Suprapubic skin (tissue), 4 donors: ENCODE data around the gene GANC. TPM values are rescaled to one million over a fixed set of nuclear protein-coding genes. Genes with fewer than 3 reads are reported as not detected.

Experiments
- DNase-seq, 2 donors: peaks; one replicate each; pipeline ENCODE4 v3.0.0-alpha.2; 2019; ENCODE audit warnings: low spot score in 2 of 2
- H3K27ac ChIP-seq: fragments of 200-600 bp; sonication (generic); one replicate; pipeline ENCODE4 v1.5.1; 2019
- H3K27me3 ChIP-seq: fragments of 200-600 bp; sonication (generic); one replicate; pipeline ENCODE4 v1.5.1; 2019
- H3K36me3 ChIP-seq: fragments of 200-600 bp; sonication (generic); one replicate; pipeline ENCODE4 v1.5.1; 2019
- H3K4me1 ChIP-seq: fragments of 200-600 bp; sonication (generic); one replicate; pipeline ENCODE4 v1.5.1; 2019
- H3K4me3 ChIP-seq: fragments of 200-600 bp; sonication (generic); one replicate; pipeline ENCODE4 v1.5.1; 2019; ENCODE audit warnings: mild to moderate bottlenecking
- H3K9me3 ChIP-seq: fragments of 200-600 bp; sonication (generic); one replicate; pipeline ENCODE4 v1.5.1; 2019
- CTCF ChIP-seq, 2 donors: fragments of 200-600 bp in 1 of 2; fragments of 450-650 bp in 1 of 2; sonication (generic) in 1 of 2; IDR thresholded peaks; one replicate each; pipeline ENCODE4 v1.5.1; 2016 to 2019; ENCODE audit warnings: antibody characterized with exemption in 2 of 2, mild to moderate bottlenecking in 1 of 2, moderate library complexity in 1 of 2
- EP300 ChIP-seq: sonication (generic); formaldehyde crosslinking; IDR thresholded peaks from one replicate; pipeline ENCODE4 v1.6.1; 2017; ENCODE audit warnings: antibody characterized with exemption
- POLR2A ChIP-seq, 2 donors: fragments of 450-650 bp; IDR thresholded peaks; one replicate each; pipeline ENCODE4 v1.6.1; 2017; ENCODE audit warnings: antibody characterized with exemption in 2 of 2, mild to moderate bottlenecking in 2 of 2, moderate library complexity in 2 of 2
- POLR2AphosphoS5 ChIP-seq, 3 donors: sonication (generic); formaldehyde crosslinking; IDR thresholded peaks; one replicate each; pipeline ENCODE4 v1.6.1; 2017; ENCODE audit warnings: antibody characterized with exemption in 3 of 3
- WGBS: methylation state at CpG from one replicate; pipeline ENCODE4 v1.1.5; 2018; 5-methylcytosine and 5-hydroxymethylcytosine counted together
- total RNA-seq, 4 donors: library from RNA; depleted of rRNA; stranded (reverse); fragments of >200 nt; gene quantifications; one replicate each; pipeline ENCODE4 v1.1.0, GENCODE V29; 2016

The GANC gene
- total RNA-seq, 4 donors from 2014 or later = 23.0 to 47.7 (median 30.4) TPM

DNA sequence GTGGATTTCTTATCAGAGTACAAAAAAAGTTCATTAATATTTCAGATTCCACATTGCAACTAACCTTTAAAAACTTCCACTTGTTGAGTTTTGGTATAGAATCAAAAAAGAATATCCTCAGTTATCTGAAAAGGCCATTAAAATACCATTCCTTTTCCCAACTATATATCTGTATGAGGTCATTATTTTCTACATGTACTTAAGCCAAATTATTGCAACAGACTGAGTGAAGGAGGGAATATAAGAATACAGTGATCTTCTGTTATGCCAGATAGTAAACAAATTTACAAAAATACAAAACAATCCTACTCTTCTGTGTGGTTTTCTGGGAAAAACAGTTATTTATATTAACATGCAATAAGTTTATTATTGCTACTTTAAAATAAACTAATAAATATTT lies 5.7 kb upstream of the GANC start:
- Histone ChIP-seq H3K27me3 (no peaks in the 10 kb centered on the region), H3K9me3 (no peaks in the 10 kb centered on the region), H3K4me3 (no peak overlapping the region), H3K27ac (no peak overlapping the region), H3K36me3 (peaks cover 57% of the 10 kb centered on the region), H3K4me1 (peaks cover 21% of the 10 kb centered on the region)
- no peak for TF ChIP-seq POLR2A (IDR thresholded peaks at IDR 0.05)
- TF ChIP-seq POLR2AphosphoS5 (IDR thresholded peaks at IDR 0.05) = no peak
- no peak for TF ChIP-seq EP300
- TF ChIP-seq CTCF (IDR thresholded peaks at IDR 0.05) = no peak
- DNase-seq = no peak

DNA sequence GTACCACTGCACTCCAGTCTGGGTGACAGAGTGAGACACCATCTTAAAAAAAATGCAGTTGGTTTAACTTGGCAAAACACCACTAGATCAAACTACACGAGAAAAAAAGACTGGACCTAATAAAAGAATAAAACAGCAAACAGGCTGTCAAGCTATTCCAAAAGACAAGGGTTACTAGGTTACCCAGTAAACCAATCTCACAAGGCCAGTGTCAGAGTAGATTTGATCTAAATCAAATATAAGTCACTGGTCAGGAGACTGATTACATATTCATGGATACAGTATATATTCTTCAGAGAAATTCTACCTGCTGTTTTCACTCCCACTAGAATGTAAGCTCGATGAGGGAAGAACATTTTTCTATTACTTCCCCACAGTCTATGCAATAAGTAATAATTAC lies 2.5 kb upstream of the GANC start:
- 44% methylated on average over 2 of the region's 2 CpGs for WGBS
- Histone ChIP-seq H3K27ac (no peak overlapping the region), H3K4me1 (peaks cover 36% of the 10 kb centered on the region), H3K4me3 (peak overlapping the region; percentile 20), H3K27me3 (no peaks in the 10 kb centered on the region), H3K9me3 (no peaks in the 10 kb centered on the region), H3K36me3 (peaks cover 28% of the 10 kb centered on the region)
- DNase-seq = no peak
- no peak for TF ChIP-seq POLR2A (IDR thresholded peaks at IDR 0.05)
- no peak for TF ChIP-seq POLR2AphosphoS5 (IDR thresholded peaks at IDR 0.05)
- TF ChIP-seq EP300 = no peak
- no peak for TF ChIP-seq CTCF (IDR thresholded peaks at IDR 0.05)

- Histone ChIP-seq H3K27me3 (no peaks in the 10 kb centered on the region), H3K9me3 (no peaks in the 10 kb centered on the region), H3K4me3 (peak overlapping the region; percentile 20), H3K36me3 (peaks cover 23% of the 10 kb centered on the region), H3K4me1 (peaks cover 40% of the 10 kb centered on the region), H3K27ac (no peak overlapping the region)
- WGBS = 42% methylated on average over 5 of the region's 5 CpGs
- no peak for TF ChIP-seq CTCF (IDR thresholded peaks at IDR 0.05)
- no peak for DNase-seq
Measured at GRCh38 chr15:42270996-42271395, 2.0 kb upstream of the GANC start.

GRCh38 chr15:42273900-42274701 lies 1.1 kb downstream of the GANC start:
- DNase-seq = peak; percentile 84 to 90
- Histone ChIP-seq H3K9me3 (no peaks in the 10 kb centered on the region), H3K4me1 (peaks cover 43% of the 10 kb centered on the region), H3K27ac (peak overlapping the region; percentile 100), H3K4me3 (peak overlapping the region; percentile 80), H3K27me3 (no peaks in the 10 kb centered on the region), H3K36me3 (peaks cover 6% of the 10 kb centered on the region)
- TF ChIP-seq EP300 (no peak), POLR2AphosphoS5 (IDR thresholded peaks at IDR 0.05) (no peak), CTCF (IDR thresholded peaks at IDR 0.05) (no peak), POLR2A (IDR thresholded peaks at IDR 0.05) (peak in 1 of 2 donors; percentile 6)
- WGBS = 2% methylated on average over 27 of the region's 27 CpGs

GRCh38 chr15:42274702-42274989 lies 1.6 kb downstream of the GANC start:
- Histone ChIP-seq H3K4me1 (peaks cover 43% of the 10 kb centered on the region), H3K4me3 (peak overlapping the region; percentile 80), H3K9me3 (no peaks in the 10 kb centered on the region), H3K36me3 (peaks cover 12% of the 10 kb centered on the region), H3K27ac (peak overlapping the region; percentile 100), H3K27me3 (no peaks in the 10 kb centered on the region)
- 54% methylated on average over 6 of the region's 6 CpGs for WGBS
- no peak for DNase-seq
- TF ChIP-seq CTCF (IDR thresholded peaks at IDR 0.05) = no peak
- no peak for TF ChIP-seq POLR2AphosphoS5 (IDR thresholded peaks at IDR 0.05)
- TF ChIP-seq EP300 = no peak
- TF ChIP-seq POLR2A (IDR thresholded peaks at IDR 0.05) = no peak
